Measurements from ENCODE around the gene ACTN1.

DNA sequence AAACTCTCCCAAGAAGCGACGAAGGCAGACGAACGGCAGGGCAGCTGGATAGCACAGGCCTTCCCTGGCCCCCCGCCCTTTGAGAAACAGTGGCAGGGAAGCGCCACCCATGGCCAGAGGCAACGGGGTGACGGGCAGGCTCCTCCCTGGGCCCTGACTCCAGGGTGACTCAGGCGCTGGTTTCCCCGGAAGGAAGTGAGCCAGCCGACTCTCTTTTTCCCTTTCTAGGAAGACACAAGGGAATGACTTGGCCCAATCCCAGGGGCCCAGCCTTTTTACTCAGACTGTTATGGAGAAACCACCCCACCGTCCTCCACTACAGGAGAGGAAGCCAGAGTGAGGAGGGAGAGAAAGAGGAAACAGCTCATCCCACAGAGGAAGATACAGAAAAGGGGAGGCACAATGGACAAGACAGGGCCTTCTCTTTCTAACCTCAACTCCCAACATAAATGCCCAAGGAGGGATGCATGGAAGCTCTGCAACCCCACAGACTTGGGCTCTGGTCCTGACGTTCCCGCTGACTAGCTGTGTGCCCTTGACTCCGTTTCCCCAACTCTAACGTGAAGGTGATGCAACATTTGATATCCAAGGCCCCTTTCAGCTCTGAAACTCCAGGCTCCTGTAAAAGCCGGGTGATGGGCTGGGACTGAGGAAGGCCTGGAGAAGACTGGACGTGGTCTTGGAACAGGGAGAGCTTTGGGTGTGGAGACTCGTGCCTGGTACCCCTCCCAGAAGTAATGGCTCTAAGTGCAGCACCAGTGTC, 27.9 kb downstream of the ACTN1 start:
- TF ChIP-seq, protein P1, sequence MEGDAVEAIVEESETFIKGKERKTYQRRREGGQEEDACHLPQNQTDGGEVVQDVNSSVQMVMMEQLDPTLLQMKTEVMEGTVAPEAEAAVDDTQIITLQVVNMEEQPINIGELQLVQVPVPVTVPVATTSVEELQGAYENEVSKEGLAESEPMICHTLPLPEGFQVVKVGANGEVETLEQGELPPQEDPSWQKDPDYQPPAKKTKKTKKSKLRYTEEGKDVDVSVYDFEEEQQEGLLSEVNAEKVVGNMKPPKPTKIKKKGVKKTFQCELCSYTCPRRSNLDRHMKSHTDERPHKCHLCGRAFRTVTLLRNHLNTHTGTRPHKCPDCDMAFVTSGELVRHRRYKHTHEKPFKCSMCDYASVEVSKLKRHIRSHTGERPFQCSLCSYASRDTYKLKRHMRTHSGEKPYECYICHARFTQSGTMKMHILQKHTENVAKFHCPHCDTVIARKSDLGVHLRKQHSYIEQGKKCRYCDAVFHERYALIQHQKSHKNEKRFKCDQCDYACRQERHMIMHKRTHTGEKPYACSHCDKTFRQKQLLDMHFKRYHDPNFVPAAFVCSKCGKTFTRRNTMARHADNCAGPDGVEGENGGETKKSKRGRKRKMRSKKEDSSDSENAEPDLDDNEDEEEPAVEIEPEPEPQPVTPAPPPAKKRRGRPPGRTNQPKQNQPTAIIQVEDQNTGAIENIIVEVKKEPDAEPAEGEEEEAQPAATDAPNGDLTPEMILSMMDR (IDR thresholded peaks at IDR 0.05; ENCODE audit: control extremely low read depth in 1 of 3, insufficient read depth in 1 of 3, low read depth in 1 of 3, low read length in 3 of 3) = no peak
- TF ChIP-seq BACH1 (IDR thresholded peaks at IDR 0.05; ENCODE audit: low read length) = no peak
- no peak for TF ChIP-seq TAF7 (optimal IDR thresholded peaks at IDR 0.05; ENCODE audit: borderline replicate concordance, low read depth, low read length)

Measured in H1 (cell line).